Right atrium auricular region (tissue), 2 donors: ENCODE measurements around the gene ROGDI. TPM values are rescaled to one million over a fixed set of nuclear protein-coding genes. Genes with fewer than 3 reads are reported as not detected.

ENCODE experiments used
- DNase-seq: peaks from one replicate; pipeline ENCODE4 v3.0.0-alpha.2; 2019; ENCODE audit warnings: low spot score
- H3K27ac ChIP-seq, 2 donors: fragments of 200-600 bp; sonication (generic); 1 replicate in 1 of 2; 2 replicates in 1 of 2; pipeline ENCODE4 v1.5.1; 2016 to 2019
- H3K27me3 ChIP-seq, 2 donors: fragments of 200-600 bp; sonication (generic); one replicate each; pipeline versions ENCODE4 v1.5.1 to v1.6.0; 2017 to 2019
- H3K36me3 ChIP-seq: fragments of 200-600 bp; sonication (generic); one replicate; pipeline ENCODE4 v1.5.1; 2016
- H3K4me1 ChIP-seq, 2 donors: fragments of 200-600 bp; sonication (generic); one replicate each; pipeline versions ENCODE4 v1.5.1 to v1.6.0; 2017 to 2019
- H3K4me3 ChIP-seq, 2 donors: fragments of 200-600 bp; sonication (generic); 1 replicate in 1 of 2; 2 replicates in 1 of 2; pipeline ENCODE4 v1.5.1; 2017 to 2019; ENCODE audit warnings: mild to moderate bottlenecking in 1 of 2, moderate library complexity in 1 of 2
- H3K9me3 ChIP-seq, 2 donors: fragments of 200-600 bp; sonication (generic); one replicate each; pipeline ENCODE4 v1.5.1; 2019
- total RNA-seq, 2 donors: library from RNA; depleted of rRNA; stranded (reverse); fragments of >200 nt; gene quantifications; one replicate each; pipeline ENCODE4 v1.1.0, GENCODE V29; 2016
- TF ChIP-seq, protein P1 (sequence below), 2 donors: fragments of 200-600 bp; sonication (generic); IDR thresholded peaks; one replicate each; pipeline ENCODE4 v1.5.1; 2019; ENCODE audit warnings: antibody characterized with exemption in 2 of 2

The ROGDI gene
- total RNA-seq, 2 donors from 2014 or later: 50.0 to 65.6 TPM

DNA sequence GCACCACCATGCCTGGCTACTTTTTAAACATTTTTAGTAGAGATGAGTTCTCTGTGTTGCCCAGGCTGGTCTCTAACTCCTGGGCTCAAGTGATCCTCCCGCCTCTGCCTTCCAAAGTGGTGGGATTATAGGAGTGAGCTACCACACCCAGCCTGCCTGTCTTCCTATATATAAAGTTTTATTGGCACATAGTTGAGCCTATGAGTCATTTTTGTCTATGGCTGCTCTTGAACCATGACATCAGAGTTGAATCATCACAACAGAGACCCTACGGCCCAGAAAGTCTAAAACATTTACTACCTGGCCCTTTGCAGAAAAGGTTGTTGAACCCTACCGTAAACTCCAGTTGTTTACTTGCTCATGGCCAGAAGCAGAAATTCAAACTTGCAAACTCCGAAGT, 22.2 kb downstream of the ROGDI start:
- no peak overlapping the region for H3K27ac ChIP-seq
- DNase-seq: no peak
- H3K4me3 ChIP-seq: no peak overlapping the region
- TF ChIP-seq, protein P1, sequence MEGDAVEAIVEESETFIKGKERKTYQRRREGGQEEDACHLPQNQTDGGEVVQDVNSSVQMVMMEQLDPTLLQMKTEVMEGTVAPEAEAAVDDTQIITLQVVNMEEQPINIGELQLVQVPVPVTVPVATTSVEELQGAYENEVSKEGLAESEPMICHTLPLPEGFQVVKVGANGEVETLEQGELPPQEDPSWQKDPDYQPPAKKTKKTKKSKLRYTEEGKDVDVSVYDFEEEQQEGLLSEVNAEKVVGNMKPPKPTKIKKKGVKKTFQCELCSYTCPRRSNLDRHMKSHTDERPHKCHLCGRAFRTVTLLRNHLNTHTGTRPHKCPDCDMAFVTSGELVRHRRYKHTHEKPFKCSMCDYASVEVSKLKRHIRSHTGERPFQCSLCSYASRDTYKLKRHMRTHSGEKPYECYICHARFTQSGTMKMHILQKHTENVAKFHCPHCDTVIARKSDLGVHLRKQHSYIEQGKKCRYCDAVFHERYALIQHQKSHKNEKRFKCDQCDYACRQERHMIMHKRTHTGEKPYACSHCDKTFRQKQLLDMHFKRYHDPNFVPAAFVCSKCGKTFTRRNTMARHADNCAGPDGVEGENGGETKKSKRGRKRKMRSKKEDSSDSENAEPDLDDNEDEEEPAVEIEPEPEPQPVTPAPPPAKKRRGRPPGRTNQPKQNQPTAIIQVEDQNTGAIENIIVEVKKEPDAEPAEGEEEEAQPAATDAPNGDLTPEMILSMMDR (IDR thresholded peaks at IDR 0.05): no peak
- H3K9me3 ChIP-seq: no peaks in the 10 kb centered on the region
- H3K27me3 ChIP-seq: no peaks in the 10 kb centered on the region
- H3K4me1 ChIP-seq: no peaks in the 10 kb centered on the region
- no peaks in the 10 kb centered on the region for H3K36me3 ChIP-seq

DNA sequence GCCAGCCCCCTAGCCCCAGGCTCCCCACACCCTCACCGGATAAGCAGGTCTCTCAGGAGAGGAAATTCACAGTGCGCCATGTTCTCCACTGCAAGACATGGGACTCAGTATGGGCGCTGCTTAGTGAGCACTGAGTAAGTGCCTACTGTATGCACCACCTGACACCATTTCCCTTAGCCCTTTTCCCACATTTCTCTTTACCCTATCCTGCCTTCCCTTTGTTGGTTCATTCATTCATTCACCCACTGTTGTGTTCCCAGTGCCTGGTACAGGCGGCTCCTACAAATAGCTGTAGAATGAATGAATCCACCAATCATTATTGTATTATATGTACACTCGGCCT, 24.4 kb downstream of the ROGDI start:
- Histone ChIP-seq H3K27me3 (no peaks in the 10 kb centered on the region), H3K4me1 (no peaks in the 10 kb centered on the region), H3K36me3 (no peaks in the 10 kb centered on the region), H3K9me3 (no peaks in the 10 kb centered on the region), H3K27ac (no peak overlapping the region), H3K4me3 (no peak overlapping the region)
- TF ChIP-seq, protein P1 (IDR thresholded peaks at IDR 0.05): no peak
- DNase-seq: no peak

- Histone ChIP-seq H3K4me1 (no peaks in the 10 kb centered on the region), H3K4me3 (no peak overlapping the region), H3K27me3 (no peaks in the 10 kb centered on the region), H3K9me3 (no peaks in the 10 kb centered on the region), H3K27ac (no peak overlapping the region), H3K36me3 (no peaks in the 10 kb centered on the region)
- DNase-seq: no peak
- TF ChIP-seq, protein P1 (IDR thresholded peaks at IDR 0.05): no peak
These were observed 24.9 kb downstream of the ROGDI start for GRCh38 chr16:4777339-4778049.

DNA sequence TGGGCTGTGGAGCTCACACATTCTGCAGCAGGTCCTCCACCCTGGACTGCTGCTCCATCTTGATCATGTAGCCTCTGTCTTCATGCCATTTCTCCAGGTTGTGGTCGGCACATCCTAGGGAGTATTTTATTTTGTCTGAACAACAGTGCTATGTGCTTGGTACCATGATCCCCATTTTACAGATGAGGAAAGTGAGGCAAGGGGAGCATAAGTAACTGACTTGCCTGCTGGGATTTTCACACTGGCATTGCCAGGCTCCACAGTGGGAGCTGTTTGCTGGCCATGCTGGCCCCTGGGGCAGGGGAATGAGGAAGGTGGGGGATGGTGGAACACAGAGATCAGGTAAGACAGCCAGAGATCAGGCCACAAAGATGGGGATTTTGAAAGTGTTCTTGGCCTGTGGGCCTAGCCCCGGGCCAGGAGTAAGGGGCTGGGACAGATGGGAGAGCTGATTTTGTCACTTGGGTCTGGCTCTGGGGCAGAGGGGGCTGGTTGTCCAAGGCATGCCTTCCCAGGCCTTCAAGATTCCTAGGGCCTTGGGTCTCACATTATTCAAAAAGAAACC, 26.2 kb downstream of the ROGDI start:
- Histone ChIP-seq H3K9me3 (no peaks in the 10 kb centered on the region), H3K27me3 (no peaks in the 10 kb centered on the region), H3K4me3 (no peak overlapping the region), H3K4me1 (no peaks in the 10 kb centered on the region), H3K36me3 (no peaks in the 10 kb centered on the region), H3K27ac (no peak overlapping the region)
- no peak for DNase-seq
- TF ChIP-seq, protein P1 (IDR thresholded peaks at IDR 0.05): no peak

- no peaks in the 10 kb centered on the region for H3K27me3 ChIP-seq
- no peak for DNase-seq
- no peaks in the 10 kb centered on the region for H3K9me3 ChIP-seq
- no peaks in the 10 kb centered on the region for H3K36me3 ChIP-seq
- H3K4me3 ChIP-seq: no peak overlapping the region
- H3K4me1 ChIP-seq: no peaks in the 10 kb centered on the region
- no peak overlapping the region for H3K27ac ChIP-seq
- TF ChIP-seq, protein P1 (IDR thresholded peaks at IDR 0.05): no peak
These were observed 27.4 kb downstream of the ROGDI start for GRCh38 chr16:4775005-4775404.

GRCh38 chr16:4772351-4772750, 30.1 kb downstream of the ROGDI start:
- DNase-seq: no peak
- H3K27me3 ChIP-seq: no peaks in the 10 kb centered on the region
- H3K27ac ChIP-seq: no peak overlapping the region
- H3K9me3 ChIP-seq: no peaks in the 10 kb centered on the region
- peaks cover 0 to 11% of the 10 kb centered on the region in 2 donors for H3K4me1 ChIP-seq
- H3K4me3 ChIP-seq: no peak overlapping the region
- TF ChIP-seq, protein P1 (IDR thresholded peaks at IDR 0.05): no peak
- H3K36me3 ChIP-seq: no peaks in the 10 kb centered on the region
